Measurements from ENCODE around the gene FUOM.

Gene FUOM

GRCh38 chr10:133349577-133350011 is 8.2 kb downstream of the FUOM start:
- DNase-seq (ENCODE audit: low read depth), result no peak
- no peak for TF ChIP-seq CTCF (conservative IDR thresholded peaks at IDR 0.05; ENCODE audit: low read length)
- no peak overlapping the region for H3K4me3 ChIP-seq (ENCODE audit: low read length)

- DNase-seq (ENCODE audit: low read depth), result no peak
- no peak for TF ChIP-seq CTCF (conservative IDR thresholded peaks at IDR 0.05; ENCODE audit: low read length)
- no peak overlapping the region for H3K4me3 ChIP-seq (ENCODE audit: low read length)
These were observed 8.7 kb downstream of the FUOM start for GRCh38 chr10:133349160-133349568.

- no peak for DNase-seq (ENCODE audit: low read depth)
- no peak overlapping the region for H3K4me3 ChIP-seq (ENCODE audit: low read length)
- TF ChIP-seq CTCF (conservative IDR thresholded peaks at IDR 0.05; ENCODE audit: low read length), result no peak
These were observed 9.9 kb downstream of the FUOM start for GRCh38 chr10:133347710-133348517.

- no peak for TF ChIP-seq CTCF (conservative IDR thresholded peaks at IDR 0.05; ENCODE audit: low read length)
- no peak for DNase-seq (ENCODE audit: low read depth)
- no peak overlapping the region for H3K4me3 ChIP-seq (ENCODE audit: low read length)
These were observed 11.4 kb downstream of the FUOM start for GRCh38 chr10:133346413-133346812.

GRCh38 chr10:133344236-133344635 is 13.6 kb downstream of the FUOM start:
- no peak for TF ChIP-seq CTCF (conservative IDR thresholded peaks at IDR 0.05; ENCODE audit: low read length)
- H3K4me3 ChIP-seq (ENCODE audit: low read length), result no peak overlapping the region
- DNase-seq (ENCODE audit: low read depth), result no peak

GRCh38 chr10:133343558-133343957 is 14.3 kb downstream of the FUOM start:
- no peak overlapping the region for H3K4me3 ChIP-seq (ENCODE audit: low read length)
- DNase-seq (ENCODE audit: low read depth), result no peak
- no peak for TF ChIP-seq CTCF (conservative IDR thresholded peaks at IDR 0.05; ENCODE audit: low read length)

GRCh38 chr10:133342942-133343341 is 14.9 kb downstream of the FUOM start:
- TF ChIP-seq CTCF (conservative IDR thresholded peaks at IDR 0.05; ENCODE audit: low read length), result no peak
- no peak for DNase-seq (ENCODE audit: low read depth)
- H3K4me3 ChIP-seq (ENCODE audit: low read length), result no peak overlapping the region
